GM21576 (cell line): Measurements from ENCODE around the gene RAD51.
A peak's percentile ranks its signal among the peaks of the same experiment; 100 is the strongest.

Experiments used
- ATAC-seq: cut with Tn5 transposase; IDR thresholded peaks from one replicate; pipeline ENCODE4 v1.9.1; 2021; ENCODE audit warnings: mild to moderate bottlenecking, moderate library complexity; ENCODE audit not compliant: unreplicated experiment

The RAD51 gene

DNA sequence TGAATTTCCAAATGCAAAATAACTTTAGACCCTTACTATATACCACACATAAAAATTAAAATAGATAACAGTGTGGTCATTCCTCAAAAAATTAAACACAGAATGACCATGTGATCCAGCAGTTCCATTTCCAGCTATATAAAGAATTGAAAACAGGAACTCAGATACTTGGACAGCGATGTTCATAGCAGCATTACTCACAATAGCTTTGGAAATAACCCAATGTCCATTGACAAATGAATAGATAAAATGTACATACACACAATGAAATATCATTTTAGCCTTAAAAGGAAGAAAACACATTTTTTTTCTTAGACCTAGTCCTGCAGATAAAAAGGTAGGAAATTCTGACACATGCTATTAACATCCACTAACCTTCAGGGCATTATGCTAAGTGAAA lies 26.7 kb downstream of the RAD51 start:
- ATAC-seq = no peak

DNA sequence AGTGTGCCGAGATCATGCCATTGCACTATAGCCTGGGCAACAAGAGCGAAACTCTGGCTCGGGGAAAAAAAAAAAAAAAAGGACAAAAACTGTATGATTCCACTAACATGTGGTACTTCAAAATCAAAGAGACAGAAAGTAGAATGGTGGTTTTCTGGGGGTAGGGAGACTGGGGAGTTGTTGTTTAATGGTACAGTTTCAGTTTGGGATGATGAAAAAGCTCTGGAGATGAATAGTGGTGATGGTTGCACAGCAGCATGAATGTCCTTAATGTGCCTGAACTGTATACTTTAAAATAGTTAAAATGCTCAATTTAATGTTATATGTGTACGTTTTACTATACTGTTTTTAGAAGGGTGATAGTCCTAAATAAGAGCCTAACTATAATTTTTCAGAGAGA lies 27.4 kb downstream of the RAD51 start:
- no peak for ATAC-seq

GRCh38 chr15:40722934-40723333 lies 28.0 kb downstream of the RAD51 start:
- ATAC-seq = no peak

GRCh38 chr15:40723919-40724318 lies 28.9 kb downstream of the RAD51 start:
- ATAC-seq = no peak

DNA sequence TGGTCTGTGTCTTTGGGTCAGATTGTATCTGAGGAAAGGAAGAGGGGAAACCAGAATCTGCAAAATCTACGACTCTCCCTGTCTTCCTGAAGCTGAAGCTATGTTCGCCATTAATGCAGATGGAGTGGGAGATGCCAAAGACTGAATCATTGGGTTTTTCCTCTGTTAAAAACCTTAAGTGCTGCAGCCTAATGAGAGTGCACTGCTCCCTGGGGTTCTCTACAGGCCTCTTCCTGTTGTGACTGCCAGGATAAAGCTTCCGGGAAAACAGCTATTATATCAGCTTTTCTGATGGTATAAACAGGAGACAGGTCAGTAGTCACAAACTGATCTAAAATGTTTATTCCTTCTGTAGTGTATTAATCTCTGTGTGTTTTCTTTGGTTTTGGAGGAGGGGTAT lies 36.1 kb downstream of the RAD51 start:
- no peak for ATAC-seq

DNA sequence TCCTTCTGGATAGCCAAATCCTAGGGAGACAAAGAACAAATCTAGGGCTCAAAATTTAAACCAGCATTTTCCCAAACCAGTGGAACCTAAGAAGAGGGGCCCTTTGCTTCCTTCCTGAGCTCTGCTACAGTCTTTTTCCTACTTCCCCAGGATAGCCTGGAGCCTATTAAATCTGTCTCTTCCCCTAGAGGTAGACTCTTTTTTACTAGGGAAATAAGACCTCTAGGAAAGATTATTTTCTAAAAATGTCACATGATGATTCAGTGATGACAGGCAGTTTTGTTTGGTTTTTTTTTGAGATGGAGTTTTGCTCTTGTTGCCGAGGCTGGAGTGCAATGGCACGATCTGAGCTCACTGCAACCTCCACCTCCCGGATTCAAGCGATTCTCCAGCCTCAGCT lies 41.6 kb downstream of the RAD51 start:
- no peak for ATAC-seq

- ATAC-seq = no peak
Observed at GRCh38 chr15:40737048-40737447, 42.1 kb downstream of the RAD51 start.

DNA sequence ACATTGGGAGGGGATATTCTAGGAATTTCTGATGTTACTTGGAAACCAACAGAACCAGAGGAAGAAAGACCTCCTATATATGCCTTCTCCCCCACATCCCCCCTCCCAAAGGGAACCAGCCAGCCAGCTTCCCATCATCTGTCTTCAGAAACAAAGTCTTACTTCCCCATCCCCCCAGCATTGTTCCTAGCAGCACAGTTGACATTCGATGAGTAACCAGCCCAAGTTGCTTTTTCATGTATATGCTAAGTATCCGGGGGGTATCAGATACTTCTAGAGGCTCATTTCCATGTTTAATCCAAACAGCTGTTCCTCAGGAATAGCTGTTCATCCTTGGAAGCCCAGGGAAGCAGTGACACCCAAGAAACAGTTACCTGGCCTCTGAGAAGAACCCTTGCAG lies 44.1 kb downstream of the RAD51 start:
- no peak for ATAC-seq

GRCh38 chr15:40739854-40740253 lies 44.9 kb downstream of the RAD51 start:
- ATAC-seq = no peak

GRCh38 chr15:40743485-40743901 lies 48.5 kb downstream of the RAD51 start:
- no peak for ATAC-seq

- ATAC-seq = no peak
Observed at GRCh38 chr15:40743921-40744814, 49.2 kb downstream of the RAD51 start.

- ATAC-seq = no peak
Observed at GRCh38 chr15:40744815-40745152, 49.8 kb downstream of the RAD51 start.

DNA sequence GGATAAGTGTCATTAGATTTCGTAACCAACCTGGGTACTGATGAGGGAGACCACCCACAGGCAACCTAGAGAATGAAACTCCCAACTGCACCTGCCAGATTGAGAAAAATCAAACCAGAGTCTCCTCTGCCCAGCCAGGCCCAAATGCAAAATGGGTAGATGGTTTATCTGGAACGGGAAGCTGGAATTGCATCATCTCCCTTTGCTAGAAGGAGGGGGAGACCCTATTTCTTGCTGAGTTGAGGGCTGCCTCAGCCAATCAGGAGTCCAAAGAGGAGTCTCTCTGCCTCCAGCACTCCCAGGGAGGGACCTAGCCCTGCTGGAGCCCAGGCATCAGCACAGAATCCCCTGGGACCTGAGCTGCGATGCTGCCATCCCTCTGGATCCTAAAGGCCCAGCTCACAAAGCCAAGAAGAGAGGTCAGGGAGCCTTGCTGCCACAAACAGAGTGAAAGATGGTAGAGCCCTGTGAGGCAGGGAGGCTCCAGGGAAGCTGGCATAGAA lies 52.0 kb downstream of the RAD51 start:
- ATAC-seq = no peak

- ATAC-seq = no peak
Observed at GRCh38 chr15:40747685-40748631, 53.0 kb downstream of the RAD51 start.

DNA sequence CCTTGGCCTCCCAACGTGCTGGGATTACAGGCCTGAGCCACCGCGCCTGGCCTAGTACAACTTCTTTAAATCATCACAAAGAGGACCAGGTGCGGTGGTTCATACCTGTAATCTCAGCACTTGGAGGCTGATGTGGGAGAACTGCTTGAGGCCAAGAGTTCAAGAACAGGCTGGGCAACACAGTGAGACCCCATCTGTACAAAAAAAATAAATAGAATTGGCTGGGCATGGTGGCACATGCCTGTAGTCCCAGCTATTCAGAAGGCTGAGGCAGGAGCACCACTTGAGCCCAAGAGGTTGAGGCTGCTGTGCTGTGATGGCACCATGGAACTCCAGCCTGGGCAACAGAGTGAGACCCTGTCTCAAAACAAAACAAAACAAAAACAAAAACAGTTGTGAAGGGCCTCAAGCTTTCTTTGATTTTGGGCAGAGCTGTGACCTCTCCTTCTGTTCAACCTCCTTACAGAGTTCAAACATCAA lies 54.2 kb downstream of the RAD51 start:
- no peak for ATAC-seq

GRCh38 chr15:40750885-40751284 lies 55.9 kb downstream of the RAD51 start:
- ATAC-seq = no peak

- ATAC-seq = no peak
Observed at GRCh38 chr15:40751745-40752144, 56.8 kb downstream of the RAD51 start.

DNA sequence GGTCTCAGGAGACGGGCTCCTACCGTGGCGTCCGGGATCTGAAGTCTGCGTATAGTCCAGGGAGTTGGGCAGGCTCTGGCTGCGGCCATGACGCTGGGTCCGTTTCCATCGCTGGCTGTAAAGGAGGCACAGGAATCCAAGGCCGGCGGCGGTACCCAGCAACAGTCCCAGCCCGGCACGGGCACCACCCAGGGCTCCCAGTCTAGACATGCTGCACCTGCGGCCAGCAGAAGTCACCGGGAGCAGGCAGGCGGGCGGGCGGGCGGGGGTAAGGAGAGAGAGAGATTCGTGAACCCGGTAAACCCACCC lies 59.6 kb downstream of the RAD51 start:
- peak; percentile 17 for ATAC-seq

GRCh38 chr15:40754883-40755811 lies 60.2 kb downstream of the RAD51 start, which contains the start of gene RMDN3:
Gene RMDN3, minus strand, starts transcription at chr15:40755254. Its CDS starts 471 bp downstream, at chr15:40754783.
- peak; percentile 61 for ATAC-seq

DNA sequence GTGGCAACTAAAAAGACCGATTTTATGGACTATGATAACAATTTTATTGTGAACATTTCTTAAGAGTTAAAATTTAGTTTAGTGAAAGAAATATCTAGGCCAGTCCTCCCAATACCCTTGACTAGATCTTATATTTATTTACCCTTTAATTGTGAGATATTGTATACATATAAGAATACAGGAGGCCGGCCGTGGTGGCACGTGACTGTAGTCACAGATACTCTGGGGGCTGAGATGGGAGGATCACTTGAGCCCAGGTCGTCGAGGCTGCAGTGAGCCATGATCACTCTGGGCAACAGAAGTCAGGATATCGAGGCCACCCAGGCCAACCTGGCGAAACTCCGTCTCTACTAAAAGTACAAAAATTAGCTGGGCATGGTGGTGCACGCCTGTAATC lies 60.8 kb downstream of the RAD51 start:
- ATAC-seq = no peak
